ENCODE data around the gene DRC3. TPM values are rescaled to one million over a fixed set of nuclear protein-coding genes. Genes with fewer than 3 reads are reported as not detected.

The DRC3 gene
- total RNA-seq, 1 donor from 2014 or later: 0.43 TPM

- TF ChIP-seq CTCF (IDR thresholded peaks at IDR 0.05; ENCODE audit: insufficient read depth, low read depth, low read length): no peak
- TF ChIP-seq EZH2 (IDR thresholded peaks at IDR 0.05; ENCODE audit: insufficient read depth, low read length): no peak
- FAIRE-seq (no peak), DNase-seq (ENCODE audit: low read depth) (peak; percentile 88)
- Mint-ChIP-seq H3K4me3 (ENCODE audit: unreplicated experiment) (no peak overlapping the region), H3K9me3 (ENCODE audit: unreplicated experiment) (no peaks in the 10 kb centered on the region), H3K36me3 (ENCODE audit: low read depth, unreplicated experiment) (peaks cover 2% of the 10 kb centered on the region), H3K4me1 (ENCODE audit: low read depth, unreplicated experiment) (peaks cover 78% of the 10 kb centered on the region), H3K27ac (ENCODE audit: unreplicated experiment) (peak overlapping the region; percentile 96), H3K27me3 (ENCODE audit: low read depth, unreplicated experiment) (no peaks in the 10 kb centered on the region)
- Histone ChIP-seq H3K79me2 (ENCODE audit: insufficient read depth, low read length) (peaks cover 59% of the 10 kb centered on the region), H3K9ac (ENCODE audit: low read length) (no peak overlapping the region), H2AFZ (ENCODE audit: low read depth, low read length) (no peak overlapping the region), H3K4me1 (ENCODE audit: insufficient read depth, low read length) (peaks cover 55% of the 10 kb centered on the region), H4K20me1 (ENCODE audit: insufficient read depth, low read length) (peaks cover 8% of the 10 kb centered on the region), H3K9me3 (ENCODE audit: insufficient read depth, low read depth, low read length) (no peaks in the 10 kb centered on the region), H3K27me3 (ENCODE audit: insufficient read depth, low read length) (no peaks in the 10 kb centered on the region), H3K36me3 (ENCODE audit: insufficient read depth, low read length) (no peaks in the 10 kb centered on the region), H3K4me3 (ENCODE audit: insufficient read depth, low read depth, low read length) (no peak overlapping the region), H3K4me2 (ENCODE audit: low read length) (peak overlapping the region; percentile 47), H3K27ac (ENCODE audit: low read depth, low read length) (no peak overlapping the region)
These were observed 32.2 kb upstream of the DRC3 start for GRCh38 chr17:17940441-17940911.

- Histone ChIP-seq H2AFZ (ENCODE audit: low read depth, low read length) (no peak overlapping the region), H3K4me3 (ENCODE audit: insufficient read depth, low read depth, low read length) (no peak overlapping the region), H3K9ac (ENCODE audit: low read length) (no peak overlapping the region), H3K79me2 (ENCODE audit: insufficient read depth, low read length) (peaks cover 65% of the 10 kb centered on the region), H3K36me3 (ENCODE audit: insufficient read depth, low read length) (no peaks in the 10 kb centered on the region), H3K27ac (ENCODE audit: low read depth, low read length) (no peak overlapping the region), H4K20me1 (ENCODE audit: insufficient read depth, low read length) (peaks cover 6% of the 10 kb centered on the region), H3K4me2 (ENCODE audit: low read length) (peak overlapping the region; percentile 47), H3K27me3 (ENCODE audit: insufficient read depth, low read length) (no peaks in the 10 kb centered on the region), H3K9me3 (ENCODE audit: insufficient read depth, low read depth, low read length) (no peaks in the 10 kb centered on the region), H3K4me1 (ENCODE audit: insufficient read depth, low read length) (peaks cover 49% of the 10 kb centered on the region)
- Mint-ChIP-seq H3K4me1 (ENCODE audit: low read depth, unreplicated experiment) (peaks cover 72% of the 10 kb centered on the region), H3K27me3 (ENCODE audit: low read depth, unreplicated experiment) (no peaks in the 10 kb centered on the region), H3K27ac (ENCODE audit: unreplicated experiment) (peak overlapping the region; percentile 68), H3K9me3 (ENCODE audit: unreplicated experiment) (no peaks in the 10 kb centered on the region), H3K4me3 (ENCODE audit: unreplicated experiment) (no peak overlapping the region), H3K36me3 (ENCODE audit: low read depth, unreplicated experiment) (peaks cover 2% of the 10 kb centered on the region)
- DNase-seq (ENCODE audit: low read depth) (no peak), FAIRE-seq (no peak)
- TF ChIP-seq EZH2 (IDR thresholded peaks at IDR 0.05; ENCODE audit: insufficient read depth, low read length): no peak
- TF ChIP-seq CTCF (IDR thresholded peaks at IDR 0.05; ENCODE audit: insufficient read depth, low read depth, low read length): no peak
These were observed 31.6 kb upstream of the DRC3 start for GRCh38 chr17:17941015-17941414.

GRCh38 chr17:17942846-17943245, 29.8 kb upstream of the DRC3 start:
- Mint-ChIP-seq H3K36me3 (ENCODE audit: low read depth, unreplicated experiment) (peaks cover 2% of the 10 kb centered on the region), H3K9me3 (ENCODE audit: unreplicated experiment) (no peaks in the 10 kb centered on the region), H3K4me3 (ENCODE audit: unreplicated experiment) (no peak overlapping the region), H3K4me1 (ENCODE audit: low read depth, unreplicated experiment) (peaks cover 56% of the 10 kb centered on the region), H3K27me3 (ENCODE audit: low read depth, unreplicated experiment) (no peaks in the 10 kb centered on the region), H3K27ac (ENCODE audit: unreplicated experiment) (no peak overlapping the region)
- Histone ChIP-seq H3K9me3 (ENCODE audit: insufficient read depth, low read depth, low read length) (no peaks in the 10 kb centered on the region), H3K4me1 (ENCODE audit: insufficient read depth, low read length) (peaks cover 40% of the 10 kb centered on the region), H3K36me3 (ENCODE audit: insufficient read depth, low read length) (no peaks in the 10 kb centered on the region), H3K79me2 (ENCODE audit: insufficient read depth, low read length) (peaks cover 68% of the 10 kb centered on the region), H2AFZ (ENCODE audit: low read depth, low read length) (no peak overlapping the region), H3K4me2 (ENCODE audit: low read length) (peak overlapping the region; percentile 72), H4K20me1 (ENCODE audit: insufficient read depth, low read length) (peaks cover 4% of the 10 kb centered on the region), H3K27ac (ENCODE audit: low read depth, low read length) (peak overlapping the region; percentile 55), H3K9ac (ENCODE audit: low read length) (no peak overlapping the region), H3K27me3 (ENCODE audit: insufficient read depth, low read length) (no peaks in the 10 kb centered on the region), H3K4me3 (ENCODE audit: insufficient read depth, low read depth, low read length) (peak overlapping the region; percentile 27)
- FAIRE-seq (no peak), DNase-seq (ENCODE audit: low read depth) (peak; percentile 58)
- TF ChIP-seq CTCF (IDR thresholded peaks at IDR 0.05; ENCODE audit: insufficient read depth, low read depth, low read length) (no peak), EZH2 (IDR thresholded peaks at IDR 0.05; ENCODE audit: insufficient read depth, low read length) (no peak)
